Stimulated activated CD8-positive, alpha-beta memory T cell treated with anti-CD3 and anti-CD28 coated beads, Interleukin-7, amount 100 ng/mL, for 48 hours (primary cell): ENCODE results near the gene SPRED1.
"Not testable (repeated sequence)": the region's sequence is repeated elsewhere in the genome, so short reads cannot be mapped to it uniquely, and the experiment has no call there.

Source experiments
- DNase-seq, 2 donors: peaks; one replicate each; pipeline ENCODE4 v3.0.0-alpha.2; 2020; ENCODE audit warnings: low read depth in 1 of 2; ENCODE audit errors: extremely low read depth in 1 of 2

The SPRED1 gene

DNA sequence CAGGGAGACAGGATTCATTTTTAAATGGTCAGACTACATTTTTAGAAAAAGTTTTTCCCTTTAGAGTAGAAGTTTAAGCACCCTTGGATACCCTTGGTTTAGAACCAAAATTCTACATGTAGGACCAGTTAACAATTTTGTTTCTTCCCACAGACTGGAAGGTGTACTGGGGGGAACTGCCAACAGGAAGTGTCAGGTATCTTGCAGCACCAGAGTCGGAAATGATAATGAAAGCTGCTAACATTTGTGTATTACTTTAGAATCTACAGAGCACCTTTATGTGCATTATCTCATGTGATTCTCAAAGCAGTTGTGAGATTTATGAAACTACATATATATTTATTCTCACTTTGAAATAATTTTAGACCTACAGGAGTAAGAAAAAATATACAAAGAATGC lies 21.5 kb downstream of the SPRED1 start:
- DNase-seq, result no peak

DNA sequence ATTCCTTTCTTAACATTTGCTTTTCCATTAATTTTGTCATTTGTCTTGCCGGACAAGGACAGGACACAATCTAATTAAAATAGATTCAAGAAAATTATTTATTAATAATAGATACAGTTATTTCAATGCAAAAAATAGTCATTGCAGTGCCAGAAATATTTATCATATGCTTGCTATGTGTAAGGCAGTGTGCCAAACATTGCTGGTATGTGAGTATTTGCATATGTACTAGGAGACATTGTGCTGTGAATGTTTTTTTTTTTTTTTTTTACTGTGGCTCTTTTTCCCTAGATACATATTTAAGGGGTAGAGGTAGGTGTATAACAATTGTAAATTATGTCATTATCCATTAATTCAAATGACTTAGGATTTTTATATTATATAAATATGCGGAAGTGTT lies 23.3 kb downstream of the SPRED1 start:
- no peak for DNase-seq

DNA sequence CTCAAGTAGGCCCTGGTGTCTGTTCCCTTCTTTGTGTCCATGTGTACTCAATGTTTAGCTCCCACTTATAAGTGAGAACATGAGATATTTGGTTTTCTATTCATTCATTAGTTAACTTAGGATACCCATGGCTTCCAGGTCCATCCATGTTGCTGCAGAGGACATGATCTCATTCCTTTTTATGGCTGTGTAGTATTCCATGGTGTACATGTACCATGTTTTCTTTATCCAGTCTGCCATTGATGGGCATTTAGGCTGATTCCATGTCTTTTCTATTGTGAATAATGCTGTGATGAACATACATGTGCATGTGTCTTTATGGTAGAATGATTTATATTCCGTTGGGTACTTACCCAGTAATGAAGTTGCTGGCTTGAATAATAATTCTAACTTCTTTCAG lies 24.6 kb downstream of the SPRED1 start:
- DNase-seq, result not testable (repeated sequence)

GRCh38 chr15:38281031-38281430 lies 28.4 kb downstream of the SPRED1 start:
- no peak for DNase-seq

- DNase-seq, result no peak
Observed at GRCh38 chr15:38283010-38283409, 30.4 kb downstream of the SPRED1 start.

DNA sequence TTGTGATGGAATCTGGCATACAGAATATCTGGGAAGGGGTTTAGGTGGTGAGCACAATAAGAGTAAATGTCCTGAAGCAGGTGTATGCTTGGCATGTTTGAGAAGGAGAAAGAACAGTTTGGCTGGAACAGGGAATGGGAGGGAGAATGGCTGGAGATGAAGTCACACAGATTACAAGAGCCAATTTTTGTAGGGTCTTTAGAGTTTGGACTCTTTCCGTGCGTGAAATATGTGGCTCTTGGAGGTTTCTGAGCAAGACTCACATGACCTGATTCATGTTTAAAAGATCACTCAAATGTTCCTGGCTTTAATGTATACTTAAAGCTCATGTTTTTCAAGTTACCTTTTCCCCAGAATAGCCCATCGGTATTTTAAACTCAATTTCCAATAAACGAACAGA lies 32.8 kb downstream of the SPRED1 start:
- DNase-seq, result no peak

GRCh38 chr15:38294126-38294525 lies 41.5 kb downstream of the SPRED1 start:
- DNase-seq, result no peak

DNA sequence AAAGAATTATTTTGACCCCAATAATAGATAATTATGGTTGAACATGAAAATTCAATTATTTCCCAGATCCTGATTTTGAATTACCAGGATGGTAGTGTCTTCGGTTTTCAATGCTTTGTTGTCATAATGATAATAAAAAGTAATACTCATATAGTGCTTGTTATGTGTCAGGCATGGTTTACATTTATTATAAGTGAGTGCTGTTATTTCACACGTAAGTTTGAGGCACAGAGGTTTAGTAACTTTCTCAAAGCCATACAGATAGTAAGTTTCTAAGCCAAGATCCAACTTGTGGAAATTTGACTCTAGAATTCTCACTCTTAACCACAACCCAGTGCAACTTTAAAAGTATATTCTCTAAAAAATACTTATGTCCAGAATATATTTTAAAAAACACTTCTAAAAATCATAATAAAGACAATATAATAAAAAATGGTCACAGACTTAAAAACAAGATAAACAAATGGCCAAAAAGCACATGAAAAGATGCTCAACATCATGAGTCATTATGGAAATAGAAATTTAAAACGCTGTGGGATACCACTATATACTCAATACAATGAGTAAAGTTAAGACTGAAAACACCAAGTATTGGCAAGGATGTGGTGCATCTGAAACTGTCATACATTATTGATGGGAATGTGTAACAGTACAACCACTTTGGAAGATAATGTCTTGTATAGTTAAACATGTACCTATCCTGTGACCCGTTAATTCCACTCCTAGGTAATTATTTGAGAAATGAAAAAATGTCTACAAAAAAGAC lies 45.2 kb downstream of the SPRED1 start:
- DNase-seq, result no peak

- no peak for DNase-seq
Observed at GRCh38 chr15:38299216-38299615, 46.6 kb downstream of the SPRED1 start.

DNA sequence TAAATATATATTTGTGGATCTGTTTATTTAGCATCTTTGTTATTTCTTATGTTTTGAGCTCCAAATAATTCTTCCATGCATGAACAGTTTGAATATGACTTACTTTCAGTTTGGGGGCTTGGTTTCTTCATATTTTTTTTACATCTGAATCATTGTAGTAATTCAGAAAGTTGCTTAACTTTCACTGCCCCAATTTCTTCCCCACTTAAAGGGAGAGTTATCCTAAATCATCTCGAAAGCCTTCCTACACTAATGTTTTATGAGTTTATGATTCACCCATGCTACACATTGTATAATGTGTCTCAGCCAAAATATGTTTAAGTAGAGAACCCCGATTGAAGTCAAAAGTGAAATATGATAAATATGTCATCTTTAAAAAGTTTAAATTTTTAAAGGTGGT lies 47.8 kb downstream of the SPRED1 start:
- DNase-seq, result no peak

GRCh38 chr15:38304481-38304880 lies 51.8 kb downstream of the SPRED1 start:
- no peak for DNase-seq

DNA sequence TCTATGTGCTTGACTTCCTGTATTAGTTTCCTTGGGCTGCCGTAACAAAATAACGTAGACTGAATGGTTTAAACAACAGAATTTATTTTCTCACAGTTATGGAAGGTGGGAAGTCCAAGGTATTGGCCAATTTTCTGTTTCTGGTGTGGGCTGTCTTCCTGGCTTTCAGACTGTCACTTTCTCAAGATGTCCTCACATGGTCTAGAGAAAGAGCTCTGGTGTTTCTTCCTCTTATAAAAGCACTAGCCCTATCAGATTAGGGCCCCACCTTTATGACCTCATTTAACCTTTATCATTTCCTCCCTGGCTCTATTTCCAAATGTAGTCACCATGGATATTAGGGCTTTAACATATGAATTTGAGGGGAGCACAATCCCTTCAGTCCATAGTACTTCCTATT lies 54.6 kb downstream of the SPRED1 start:
- DNase-seq, result no peak

DNA sequence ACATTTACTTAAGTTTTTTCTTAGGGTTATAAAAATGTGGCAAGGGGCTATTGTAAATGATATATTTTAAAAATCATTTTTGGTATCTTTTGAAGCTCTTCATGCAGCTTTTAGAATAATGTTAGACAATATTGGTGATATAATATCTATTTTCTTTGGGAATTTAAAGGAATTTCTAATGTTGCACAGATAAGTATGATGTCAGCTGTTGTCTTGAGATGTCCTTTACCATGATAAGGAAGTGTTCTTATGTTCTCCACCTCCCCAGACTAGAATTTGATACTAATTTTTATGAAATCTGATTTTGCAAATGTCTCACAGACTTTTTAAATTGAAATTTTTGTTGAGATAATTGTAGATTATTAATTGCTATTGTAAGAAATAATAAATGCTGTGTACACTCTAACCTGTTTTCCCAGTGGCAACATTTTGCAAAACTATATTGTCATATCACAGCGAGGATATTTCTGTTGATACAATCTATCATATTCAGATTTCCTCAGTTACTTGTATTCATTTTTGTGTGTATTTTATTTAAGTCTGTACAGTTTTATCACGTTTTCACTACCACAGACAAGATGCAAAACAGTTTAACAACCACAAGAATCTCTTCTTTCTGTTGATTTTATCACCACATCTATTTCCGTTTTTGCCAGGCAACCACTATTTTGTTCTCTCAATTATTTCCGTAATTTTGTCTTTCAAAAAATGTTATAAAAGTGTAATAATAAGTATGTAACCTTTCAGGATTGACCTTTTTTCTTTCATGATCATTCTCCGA lies 55.4 kb downstream of the SPRED1 start:
- no peak for DNase-seq

GRCh38 chr15:38308797-38309196 lies 56.2 kb downstream of the SPRED1 start:
- no peak for DNase-seq

- no peak for DNase-seq
Observed at GRCh38 chr15:38312190-38312589, 59.6 kb downstream of the SPRED1 start.

DNA sequence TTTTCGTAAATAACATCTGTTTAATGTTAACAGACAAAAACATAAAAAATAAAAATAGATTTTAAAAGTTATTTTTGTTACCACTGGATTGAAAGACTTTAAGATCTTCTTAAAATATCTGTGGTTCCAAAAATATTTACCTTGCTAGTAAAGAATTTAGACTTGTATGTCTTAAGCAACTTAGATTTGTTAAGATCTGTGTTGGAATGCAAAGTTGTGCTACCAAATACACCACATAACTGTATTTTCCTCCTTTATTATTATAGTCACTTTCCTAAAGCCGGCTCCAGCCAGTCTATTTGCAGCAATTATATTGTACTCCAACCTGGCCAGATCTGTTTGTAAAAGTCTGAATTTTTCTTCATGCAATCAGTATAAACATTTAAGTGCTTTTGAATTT lies 63.7 kb downstream of the SPRED1 start:
- DNase-seq, result no peak

- no peak for DNase-seq
Observed at GRCh38 chr15:38320181-38320580, 67.5 kb downstream of the SPRED1 start.

DNA sequence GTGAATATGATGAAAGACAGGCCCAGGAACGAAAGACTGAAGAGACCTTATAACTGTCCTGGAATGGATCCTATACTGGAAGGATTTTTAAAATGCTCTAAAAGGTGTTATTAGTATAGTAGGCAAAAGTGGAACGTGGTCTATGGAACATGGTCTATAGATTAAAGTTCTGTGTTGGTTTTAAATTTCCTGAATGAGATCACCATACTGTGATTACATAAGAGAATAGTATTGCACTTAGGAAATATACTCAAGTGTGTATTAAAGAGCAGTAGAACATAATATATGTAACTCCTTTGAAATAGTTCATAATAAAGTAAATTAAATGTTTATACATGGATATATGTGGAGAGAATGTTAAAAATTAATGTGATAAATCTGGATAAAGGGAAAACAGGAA lies 68.2 kb downstream of the SPRED1 start:
- no peak for DNase-seq

GRCh38 chr15:38323895-38324294 lies 71.3 kb downstream of the SPRED1 start:
- DNase-seq, result no peak

DNA sequence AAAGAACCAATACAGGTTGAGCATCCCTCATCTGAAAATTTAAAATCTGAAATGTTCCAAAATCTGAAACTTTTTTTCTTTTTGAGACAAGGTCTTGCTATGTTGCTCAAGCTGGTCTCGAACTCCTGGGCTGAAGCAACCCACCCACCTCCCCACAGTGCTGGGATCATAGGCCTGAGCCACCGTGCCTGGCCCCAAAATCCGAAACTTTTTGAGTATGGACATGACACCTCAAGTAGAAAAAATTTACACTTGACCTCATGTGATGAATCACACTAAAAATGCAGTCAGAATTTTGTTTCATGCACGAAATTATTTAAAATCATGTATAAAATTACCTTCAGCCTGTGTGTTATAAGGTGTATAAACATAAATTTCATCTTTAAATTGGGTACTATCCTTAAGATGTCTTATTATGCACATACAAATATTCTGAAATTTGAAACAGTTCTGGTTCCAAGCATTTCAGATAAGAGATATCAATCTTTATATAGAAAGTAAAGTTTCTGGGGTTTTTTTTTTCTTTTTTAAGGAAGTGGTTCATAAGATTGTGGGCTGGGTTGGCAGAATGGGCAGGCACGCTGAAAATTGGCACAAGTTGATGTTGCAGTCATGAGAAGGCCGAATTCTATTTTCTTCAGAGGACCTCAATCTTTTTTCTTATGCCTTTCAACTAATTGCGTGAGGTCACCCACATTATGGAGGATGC lies 72.5 kb downstream of the SPRED1 start:
- DNase-seq, result no peak

- no peak for DNase-seq
Observed at GRCh38 chr15:38325648-38325990, 73.0 kb downstream of the SPRED1 start.

DNA sequence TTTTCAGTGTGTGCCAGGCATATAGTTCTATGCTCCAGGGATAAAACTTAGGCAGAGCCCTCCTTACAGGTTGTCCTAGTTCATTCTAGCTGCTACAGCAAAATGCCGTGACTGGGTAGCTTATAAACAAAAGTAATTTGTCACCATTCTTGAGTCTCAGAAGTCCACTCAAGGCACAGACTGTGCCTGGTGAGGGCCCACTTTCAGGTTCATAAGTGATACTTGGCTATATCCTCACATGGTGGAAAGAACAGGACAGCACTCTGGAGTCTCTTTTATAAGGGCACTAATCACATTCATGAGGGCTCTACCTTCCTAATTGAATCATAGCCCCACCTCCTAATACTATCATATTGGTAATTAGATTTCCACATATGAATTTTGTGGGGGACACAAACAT lies 80.1 kb downstream of the SPRED1 start:
- no peak for DNase-seq
